EL (cell line): ENCODE data around the gene CCR7.
"Not testable (repeated sequence)": the region's sequence is repeated elsewhere in the genome, so short reads cannot be mapped to it uniquely, and the experiment has no call there.

Experiments used
- DNase-seq: peaks from one replicate; pipeline ENCODE4 v3.0.0-alpha.2; 2016

Gene CCR7

GRCh38 chr17:40596261-40596919, 31.1 kb upstream of the CCR7 start:
- no peak for DNase-seq

- no peak for DNase-seq
Measured at GRCh38 chr17:40590742-40591141, 25.5 kb upstream of the CCR7 start.

GRCh38 chr17:40588552-40588951, 23.3 kb upstream of the CCR7 start:
- DNase-seq: no peak

- not testable (repeated sequence) for DNase-seq
Measured at GRCh38 chr17:40586264-40586663, 21.0 kb upstream of the CCR7 start.

GRCh38 chr17:40584950-40585349, 19.7 kb upstream of the CCR7 start:
- DNase-seq: not testable (repeated sequence)

DNA sequence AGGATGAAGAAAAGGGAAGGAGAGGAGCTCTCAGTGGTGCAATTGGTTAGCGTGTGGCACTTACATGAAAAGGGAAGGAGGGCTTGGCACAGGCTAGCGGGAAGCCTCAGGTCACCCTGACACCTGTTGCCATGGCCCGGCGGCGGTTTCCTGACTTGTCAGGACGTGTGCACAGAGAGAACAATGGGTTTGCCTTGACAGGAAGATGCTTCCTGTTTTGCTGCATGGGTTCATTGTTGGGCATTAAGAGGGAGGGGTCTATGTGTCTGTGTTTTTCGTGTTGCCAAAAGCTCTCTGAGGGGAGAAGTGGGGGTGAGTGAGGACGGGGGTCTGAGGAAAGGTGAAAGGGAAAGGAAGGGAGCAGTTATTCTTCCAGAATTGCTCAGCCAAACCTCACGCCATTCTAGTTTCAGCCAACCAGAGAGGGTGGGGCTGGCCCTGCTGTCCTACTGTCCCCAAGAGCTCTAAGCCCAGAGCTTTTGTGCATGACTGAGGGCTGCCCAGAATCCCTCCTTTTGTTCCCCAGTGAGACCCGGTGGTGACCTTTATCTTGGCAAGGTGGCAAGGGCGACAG, 17.1 kb upstream of the CCR7 start:
- no peak for DNase-seq

DNA sequence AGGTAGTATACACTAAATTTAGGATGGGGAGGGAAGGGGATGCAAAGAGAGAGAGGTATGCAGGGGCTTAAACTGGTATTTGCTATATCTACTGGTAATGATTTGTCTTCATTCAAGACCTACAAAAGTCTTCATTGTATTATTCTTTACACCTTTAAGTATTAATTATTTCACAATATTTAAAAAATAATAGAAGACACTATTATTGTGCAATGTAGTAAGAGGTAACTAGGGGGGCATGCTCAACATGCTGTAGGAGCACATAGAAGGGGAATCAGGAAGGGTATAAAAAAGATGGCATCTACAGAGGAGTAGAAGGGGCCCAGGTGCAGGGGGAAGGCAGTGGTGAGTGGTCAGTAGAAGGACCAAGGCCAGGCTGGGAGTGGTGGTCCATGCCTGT, 14.9 kb upstream of the CCR7 start:
- DNase-seq: no peak

- no peak for DNase-seq
Measured at GRCh38 chr17:40579471-40579870, 14.2 kb upstream of the CCR7 start.

DNA sequence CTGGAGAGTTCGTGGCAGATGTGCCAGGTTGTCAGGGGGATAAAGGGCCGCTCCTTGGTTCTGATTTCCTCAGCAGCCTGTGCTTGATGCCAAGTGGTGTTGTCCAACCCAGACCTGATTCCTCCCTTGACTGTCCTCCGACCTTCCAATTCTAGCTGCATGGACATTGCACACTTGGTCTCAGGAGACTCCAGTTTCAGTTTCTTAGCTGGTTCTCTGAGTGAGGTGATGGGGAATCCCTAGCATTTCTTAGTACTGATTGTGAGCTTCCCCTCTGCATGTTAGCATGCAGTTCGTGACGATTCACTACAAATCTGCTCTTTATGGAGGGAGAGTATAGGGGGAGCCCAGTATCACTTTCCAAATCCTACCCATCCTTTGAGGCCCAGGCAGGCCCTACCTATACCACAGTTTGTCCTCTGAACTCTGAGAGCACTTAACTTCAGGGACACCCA, 12.4 kb upstream of the CCR7 start:
- DNase-seq: no peak

- DNase-seq: no peak
Measured at GRCh38 chr17:40576113-40576740, 11.0 kb upstream of the CCR7 start.

DNA sequence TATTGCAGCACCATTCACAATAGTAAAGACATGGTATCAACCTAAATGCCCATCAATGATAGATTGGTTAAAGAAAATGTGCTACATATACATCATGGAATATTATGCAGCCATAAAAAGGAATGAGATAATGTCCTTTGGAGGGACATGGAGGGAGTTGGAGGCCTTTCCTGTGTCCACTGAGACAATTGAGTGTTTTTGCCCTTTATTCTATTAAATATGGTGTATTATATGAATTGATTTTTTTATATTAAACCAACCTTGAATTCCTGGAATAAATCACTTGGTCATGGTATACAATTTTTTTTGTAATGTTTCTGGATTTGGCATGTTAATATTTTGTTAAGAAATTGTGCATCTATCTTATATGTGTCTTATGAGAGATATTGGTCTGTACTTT, 9.0 kb upstream of the CCR7 start:
- no peak for DNase-seq

DNA sequence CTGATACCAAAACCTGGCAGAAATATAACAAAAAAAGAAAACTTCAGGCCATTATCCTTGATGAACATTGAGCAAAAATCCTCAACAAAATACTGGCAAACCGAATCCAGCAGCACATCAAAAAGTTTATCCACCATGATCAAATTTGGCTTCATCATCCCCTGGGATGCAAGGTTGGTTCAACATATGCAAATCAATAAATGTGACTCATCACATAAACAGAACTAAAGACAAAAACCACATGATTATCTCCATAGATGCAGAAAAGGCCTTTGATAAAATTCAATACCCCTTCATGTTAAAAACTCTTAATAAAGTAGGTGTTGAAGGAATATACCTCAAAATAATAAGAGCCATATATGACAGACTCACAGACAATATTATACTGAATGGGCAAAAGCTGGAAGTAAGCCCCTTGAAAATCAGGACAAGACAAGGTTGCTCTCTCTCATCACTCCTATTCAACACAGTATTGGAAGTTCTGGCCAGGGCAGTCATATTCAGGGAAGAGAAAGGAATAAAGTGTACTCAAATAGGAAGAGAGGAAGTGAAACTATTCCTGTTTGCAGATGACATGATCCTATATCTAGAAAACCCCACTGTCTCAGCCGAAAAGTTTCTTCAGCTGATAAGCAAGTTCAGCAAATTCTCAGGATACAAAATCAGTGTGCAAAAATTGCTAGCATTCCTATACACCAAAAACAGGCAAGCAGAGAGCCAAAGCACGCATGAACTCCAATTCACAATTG, 7.1 kb upstream of the CCR7 start:
- not testable (repeated sequence) for DNase-seq

DNA sequence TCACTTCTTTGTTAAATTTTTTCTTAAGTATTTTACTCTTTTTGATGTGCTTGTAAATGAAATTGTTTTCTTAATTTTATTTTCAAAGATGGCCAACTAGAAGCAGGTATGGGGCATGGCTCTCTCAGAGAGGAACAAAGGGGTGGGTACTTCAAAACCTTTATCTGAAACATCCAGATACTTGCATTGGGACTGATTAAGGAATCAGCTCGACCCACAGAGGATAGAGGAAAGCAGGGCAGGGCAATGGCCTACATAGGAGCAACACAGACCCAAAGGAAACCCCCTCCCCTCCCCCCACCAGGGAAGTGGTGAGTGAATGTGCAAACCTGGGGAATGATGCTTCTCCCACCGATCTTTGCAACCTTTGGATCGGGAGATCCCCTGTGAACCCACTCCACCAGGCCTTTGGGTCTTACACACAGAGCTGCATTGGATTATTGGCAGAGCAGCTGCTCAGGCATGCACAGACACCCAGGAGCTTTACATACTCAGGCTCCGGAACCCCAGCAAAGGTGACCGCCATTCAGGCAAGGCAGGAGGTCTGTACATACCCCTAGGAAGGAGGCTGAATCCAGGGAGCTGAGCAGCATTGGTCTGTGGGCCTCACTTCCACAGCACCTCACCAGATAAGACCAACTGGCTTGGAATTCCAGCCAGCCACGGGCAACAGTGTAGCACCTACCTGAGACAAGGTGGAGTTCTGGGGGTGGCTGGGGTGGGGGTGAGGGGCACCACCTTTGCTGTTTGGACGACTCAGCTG, 3.0 kb upstream of the CCR7 start:
- DNase-seq: no peak

DNA sequence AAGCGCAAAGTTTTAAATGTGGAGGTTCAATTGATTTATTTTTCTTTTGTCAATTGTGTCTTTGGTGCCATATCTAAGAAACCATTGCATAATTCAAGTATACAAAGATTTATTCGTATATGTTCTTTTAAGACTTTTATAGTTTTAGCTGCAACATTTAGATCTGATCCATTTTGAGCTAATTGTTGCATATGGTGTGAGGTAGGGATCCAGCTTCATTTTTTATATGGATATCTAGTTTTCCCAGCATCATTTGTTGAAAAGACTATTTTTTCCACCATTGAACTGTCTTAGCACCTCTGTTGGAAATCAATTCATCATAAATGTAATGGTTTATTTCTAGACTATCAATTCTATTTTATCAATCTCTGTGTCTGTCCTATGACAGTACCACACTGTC, 2.1 kb upstream of the CCR7 start:
- DNase-seq: no peak

GRCh38 chr17:40565769-40566409, 617 bp upstream of the CCR7 start:
- DNase-seq: no peak

GRCh38 chr17:40564195-40564882, 933 bp downstream of the CCR7 start:
- DNase-seq: no peak

DNA sequence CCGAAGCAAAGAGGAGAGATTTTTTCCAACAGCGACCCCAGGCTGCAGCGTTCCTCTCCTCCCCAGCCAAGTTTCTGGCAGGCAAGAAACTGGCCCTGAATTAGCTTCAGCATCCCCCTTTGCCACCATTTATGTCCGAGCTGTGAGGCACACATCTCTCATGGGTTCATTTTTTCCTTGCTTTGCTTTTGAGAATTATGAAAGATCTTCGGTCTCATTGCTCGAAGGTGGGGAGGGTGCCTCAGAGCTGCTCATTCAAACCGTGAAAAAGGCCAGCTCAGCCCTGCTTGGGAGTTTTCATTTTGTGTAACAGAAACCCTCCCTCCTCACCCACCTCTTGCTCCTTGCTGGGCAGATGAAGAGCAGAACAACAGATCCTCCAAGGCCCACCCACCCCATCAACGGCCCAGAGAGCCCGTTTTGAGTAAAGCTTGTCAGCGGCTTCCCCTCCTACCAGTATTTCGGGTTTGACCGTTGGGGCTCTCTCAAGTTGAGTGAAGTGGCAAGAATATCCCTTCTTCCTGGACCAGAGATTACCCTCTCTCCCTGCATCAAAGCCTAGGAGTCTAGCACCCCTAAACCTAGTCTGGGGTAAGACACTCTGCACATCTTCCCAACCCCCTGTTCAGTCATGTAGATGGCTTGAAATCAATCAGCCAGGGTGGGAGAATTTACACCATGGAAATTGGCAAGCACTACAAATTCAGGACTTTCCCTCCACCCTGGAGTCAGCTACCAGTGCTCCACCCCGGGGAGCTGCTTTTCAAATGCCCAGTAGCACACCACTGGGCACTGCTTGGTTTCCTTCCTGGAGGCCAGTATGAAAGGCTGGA, 1.8 kb downstream of the CCR7 start:
- DNase-seq: no peak

GRCh38 chr17:40562838-40563219, 2.4 kb downstream of the CCR7 start:
- DNase-seq: no peak

GRCh38 chr17:40561871-40562611, 3.2 kb downstream of the CCR7 start:
- no peak for DNase-seq

DNA sequence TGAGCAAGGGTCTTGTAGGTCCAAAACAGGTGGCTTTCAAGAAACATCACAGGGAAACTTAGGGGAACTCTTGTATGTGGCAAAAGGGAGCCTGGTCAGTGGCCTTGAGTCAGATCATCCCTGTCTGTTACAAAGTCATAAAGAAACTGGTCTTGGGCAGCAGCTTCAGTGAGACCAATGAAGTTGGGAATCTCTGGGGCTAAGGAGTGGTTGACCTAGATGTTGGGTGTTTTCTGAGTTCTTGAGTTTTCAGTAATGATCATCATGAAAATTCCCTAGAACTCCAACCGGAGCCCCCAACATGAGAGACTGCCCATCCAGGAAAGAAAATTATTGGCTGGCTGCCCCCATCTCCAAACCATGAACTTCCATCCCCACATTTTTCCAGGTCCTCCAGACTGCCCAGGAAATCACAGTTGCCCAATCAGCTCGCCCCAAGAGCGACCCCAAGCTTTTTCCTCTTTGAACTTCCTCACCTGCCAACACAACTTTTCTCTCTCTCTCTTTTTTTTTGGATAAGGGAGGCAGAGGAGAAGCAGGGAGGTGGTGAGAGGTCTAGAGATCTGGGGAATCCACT, 3.9 kb downstream of the CCR7 start:
- no peak for DNase-seq
